AG04450 (cell line): ENCODE measurements around the gene TRMT61A. TPM values are rescaled to one million over a fixed set of nuclear protein-coding genes. Genes with fewer than 3 reads are reported as not detected.

Experiments
- CTCF ChIA-PET: fragments of 300-600, 350-600 bp; formaldehyde crosslinking; extraction: SDS; loops from one replicate; lab custom pipeline; 2022; ENCODE audit warnings: antibody characterized with exemption, inconsistent platforms; lab: Charles Lee
- POLR2A ChIA-PET: fragments of 350-600 bp; formaldehyde crosslinking; extraction: SDS; loops from one replicate; lab custom pipeline; 2021; ENCODE audit warnings: antibody characterized with exemption, inconsistent platforms; lab: Yijun Ruan, JAX
- DNase-seq: peaks from one replicate; pipeline ENCODE4 v3.0.0-alpha.2; 2011; ENCODE audit warnings: low read depth, low spot score
- H3K27ac ChIP-seq: one replicate; pipeline ENCODE4 v1.5.1; 2012; ENCODE audit warnings: low read depth, low read length, control low read depth
- H3K27me3 ChIP-seq: one replicate; pipeline ENCODE4 v1.6.0; 2012; ENCODE audit warnings: low read length; ENCODE audit not compliant: control insufficient read depth, insufficient read depth
- H3K4me3 ChIP-seq: 2 replicates; pipeline ENCODE4 v1.5.1; 2011; ENCODE audit warnings: mild to moderate bottlenecking, low read depth, low read length, control low read depth
- H3K9me3 ChIP-seq: 2 replicates; pipeline ENCODE4 v1.5.1; 2012; ENCODE audit warnings: low read length; ENCODE audit not compliant: control insufficient read depth, insufficient read depth
- polyA plus RNA-seq: library from polyadenylated mRNA; depleted of rRNA; stranded (reverse); fragments of >200 nt; gene quantifications from 2 replicates; pipeline ENCODE4 v1.2.3, GENCODE V29; 2011
- TF ChIP-seq, protein P1 (sequence below): IDR thresholded peaks from 2 replicates; pipeline ENCODE4 v1.5.1; 2011; ENCODE audit warnings: low read depth, low read length, control low read depth, inconsistent platforms

The TRMT61A gene
- polyA plus RNA-seq, 1 experiment: 4.4 TPM

GRCh38 chr14:103540821-103541708 is 12.1 kb downstream of the TRMT61A start:
- TF ChIP-seq, protein P1, sequence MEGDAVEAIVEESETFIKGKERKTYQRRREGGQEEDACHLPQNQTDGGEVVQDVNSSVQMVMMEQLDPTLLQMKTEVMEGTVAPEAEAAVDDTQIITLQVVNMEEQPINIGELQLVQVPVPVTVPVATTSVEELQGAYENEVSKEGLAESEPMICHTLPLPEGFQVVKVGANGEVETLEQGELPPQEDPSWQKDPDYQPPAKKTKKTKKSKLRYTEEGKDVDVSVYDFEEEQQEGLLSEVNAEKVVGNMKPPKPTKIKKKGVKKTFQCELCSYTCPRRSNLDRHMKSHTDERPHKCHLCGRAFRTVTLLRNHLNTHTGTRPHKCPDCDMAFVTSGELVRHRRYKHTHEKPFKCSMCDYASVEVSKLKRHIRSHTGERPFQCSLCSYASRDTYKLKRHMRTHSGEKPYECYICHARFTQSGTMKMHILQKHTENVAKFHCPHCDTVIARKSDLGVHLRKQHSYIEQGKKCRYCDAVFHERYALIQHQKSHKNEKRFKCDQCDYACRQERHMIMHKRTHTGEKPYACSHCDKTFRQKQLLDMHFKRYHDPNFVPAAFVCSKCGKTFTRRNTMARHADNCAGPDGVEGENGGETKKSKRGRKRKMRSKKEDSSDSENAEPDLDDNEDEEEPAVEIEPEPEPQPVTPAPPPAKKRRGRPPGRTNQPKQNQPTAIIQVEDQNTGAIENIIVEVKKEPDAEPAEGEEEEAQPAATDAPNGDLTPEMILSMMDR: no peak
- no peaks in the 10 kb centered on the region for H3K27me3 ChIP-seq
- peak overlapping the region; percentile 70 for H3K27ac ChIP-seq
- ChIA-PET CTCF (interaction anchor here (0.5 to 4.8 kb wide), 4 partner anchors 9 to 41 kb away, joined by 3 to 23 read pairs (median 4); no protein-coding TSS in a partner anchor), POLR2A (interaction anchor here (0.6 to 2.0 kb wide), 5 partner anchors 11 to 42 kb away, joined by 3 to 18 read pairs (median 5); partner anchors contain the start of genes BAG5 and TRMT61A)
- no peaks in the 10 kb centered on the region; the same call in 1 of the 2 replicates for H3K9me3 ChIP-seq
- H3K4me3 ChIP-seq: no peak overlapping the region
- DNase-seq: no peak

GRCh38 chr14:103541709-103542604 is 13.0 kb downstream of the TRMT61A start:
- Histone ChIP-seq H3K27ac (no peak overlapping the region), H3K9me3 (no peaks in the 10 kb centered on the region; the same call in 1 of the 2 replicates), H3K27me3 (no peaks in the 10 kb centered on the region), H3K4me3 (no peak overlapping the region)
- ChIA-PET POLR2A (interaction anchor here (1.5 to 2.0 kb wide), 2 partner anchors 10 to 23 kb away, joined by 5 read pairs; no protein-coding TSS in a partner anchor), CTCF (interaction anchor here (1.5 to 4.8 kb wide), 2 partner anchors 12 to 24 kb away, joined by 4 to 23 read pairs; no protein-coding TSS in a partner anchor)
- no peak for DNase-seq
- TF ChIP-seq, protein P1: no peak

DNA sequence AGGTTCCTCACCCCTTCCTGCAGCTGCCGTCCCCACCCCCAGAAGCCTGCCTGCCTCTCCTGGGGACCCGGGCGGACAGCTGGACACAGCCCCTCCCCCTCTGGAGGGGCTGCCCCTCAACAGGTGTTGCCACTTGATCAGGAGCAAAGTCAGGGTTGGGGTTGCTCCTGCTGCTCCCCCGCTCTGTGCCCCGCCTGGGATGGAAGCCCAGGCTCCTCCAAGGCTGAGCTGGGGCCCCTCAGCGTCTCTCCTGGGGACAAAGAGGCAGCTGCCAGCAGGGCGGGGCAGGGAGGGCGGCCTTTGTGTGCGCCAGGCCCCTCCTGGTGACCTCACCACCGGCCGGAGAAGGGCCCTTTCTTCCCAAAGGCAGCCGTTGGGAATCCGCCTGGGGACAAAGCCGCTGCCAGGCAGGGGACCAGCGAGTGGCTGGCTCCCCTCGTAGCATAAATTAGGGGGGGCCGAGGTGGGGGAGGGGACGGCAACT is 13.7 kb downstream of the TRMT61A start:
- H3K27me3 ChIP-seq: no peaks in the 10 kb centered on the region
- ChIA-PET POLR2A (interaction anchor here (2.0 kb wide), 1 partner anchor 10 kb away, joined by 5 read pairs; no protein-coding TSS in a partner anchor), CTCF (interaction anchor here (1.0 to 4.8 kb wide), 3 partner anchors 11 to 24 kb away, joined by 3 to 23 read pairs (median 4); no protein-coding TSS in a partner anchor)
- no peak overlapping the region for H3K27ac ChIP-seq
- no peak overlapping the region for H3K4me3 ChIP-seq
- no peak for DNase-seq
- no peaks in the 10 kb centered on the region; the same call in 1 of the 2 replicates for H3K9me3 ChIP-seq
- TF ChIP-seq, protein P1: no peak

DNA sequence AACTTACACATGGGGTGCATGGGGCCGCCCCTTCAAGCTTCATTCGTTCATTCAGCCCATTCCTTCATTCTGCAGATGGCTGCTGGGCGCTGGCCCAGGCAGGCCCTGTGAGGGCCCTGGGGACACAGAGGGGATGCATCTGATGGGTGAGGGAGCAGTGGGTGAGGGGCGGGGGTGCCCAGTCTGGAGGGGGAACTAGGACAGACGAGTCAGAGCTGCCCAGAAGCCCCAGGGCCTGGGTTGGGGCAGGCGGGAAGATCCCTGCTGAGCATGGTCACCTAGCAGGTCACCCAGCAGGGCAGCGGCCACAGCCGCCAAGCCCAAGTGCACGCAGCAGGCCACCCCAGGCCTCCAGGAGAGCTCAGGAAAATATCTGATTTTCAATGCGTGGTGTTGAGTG is 14.1 kb downstream of the TRMT61A start:
- Histone ChIP-seq H3K27me3 (no peaks in the 10 kb centered on the region), H3K27ac (no peak overlapping the region), H3K9me3 (no peaks in the 10 kb centered on the region; the same call in 1 of the 2 replicates), H3K4me3 (no peak overlapping the region)
- ChIA-PET POLR2A (interaction anchor here (2.0 kb wide), 1 partner anchor 9 kb away, joined by 5 read pairs; no protein-coding TSS in a partner anchor), CTCF (interaction anchor here (1.0 to 4.8 kb wide), 3 partner anchors 11 to 25 kb away, joined by 3 to 23 read pairs (median 4); no protein-coding TSS in a partner anchor)
- DNase-seq: no peak
- TF ChIP-seq, protein P1: no peak
